Small intestine (tissue), 7 donors: ENCODE results near the gene NOSTRIN. TPM values are rescaled to one million over a fixed set of nuclear protein-coding genes. Genes with fewer than 3 reads are reported as not detected.
"Not testable (repeated sequence)": the region's sequence is repeated elsewhere in the genome, so short reads cannot be mapped to it uniquely, and the experiment has no call there.

Experiments used
- DNase-seq, 2 donors: peaks; one replicate each; pipeline versions ENCODE4 v3.0.0 to v3.0.0-alpha.2; 2013
- FAIRE-seq: peaks from 2 replicates; lab custom pipeline; 2012; peaks lifted over from hg19 to GRCh38; lab: Jason Lieb, UNC
- H3K27ac ChIP-seq, 3 donors: one replicate each; pipeline ENCODE4 v1.5.1; 2013; ENCODE audit warnings: low read length in 2 of 3, mild to moderate bottlenecking in 2 of 3, control low read depth in 1 of 3, inconsistent platforms in 1 of 3, low read depth in 1 of 3, moderate library complexity in 1 of 3
- H3K27me3 ChIP-seq, 3 donors: one replicate each; pipeline ENCODE4 v1.6.1; 2013; ENCODE audit warnings: low read length in 3 of 3, inconsistent platforms in 1 of 3; ENCODE audit not compliant: control insufficient read depth in 3 of 3, insufficient read depth in 3 of 3
- H3K36me3 ChIP-seq, 3 donors: one replicate each; pipeline ENCODE4 v1.6.1; 2013; ENCODE audit warnings: low read length in 3 of 3, inconsistent platforms in 1 of 3, low read depth in 1 of 3, mild to moderate bottlenecking in 1 of 3, moderate library complexity in 1 of 3; ENCODE audit not compliant: control insufficient read depth in 3 of 3, insufficient read depth in 2 of 3
- H3K4me1 ChIP-seq, 3 donors: one replicate each; pipeline ENCODE4 v1.6.1; 2013; ENCODE audit warnings: low read length in 2 of 3, inconsistent platforms in 1 of 3, low read depth in 1 of 3, mild to moderate bottlenecking in 1 of 3, moderate library complexity in 1 of 3; ENCODE audit not compliant: control insufficient read depth in 3 of 3, insufficient read depth in 2 of 3
- H3K4me3 ChIP-seq, 3 donors: one replicate each; pipeline ENCODE4 v1.5.1; 2013; ENCODE audit warnings: low read length in 3 of 3, control low read depth in 1 of 3, inconsistent platforms in 1 of 3, low read depth in 1 of 3, mild to moderate bottlenecking in 1 of 3, moderate library complexity in 1 of 3
- H3K9me3 ChIP-seq, 2 donors: one replicate each; pipeline ENCODE4 v1.6.1; 2013; ENCODE audit warnings: low read depth in 1 of 2, low read length in 1 of 2; ENCODE audit not compliant: control insufficient read depth in 2 of 2, insufficient read depth in 1 of 2
- WGBS, 3 donors: extraction: QIAGEN DNeasy Blood & Tissue Kit; methylation state at CpG; one replicate each; pipeline ENCODE4 v1.1.7; 2013; 5-methylcytosine and 5-hydroxymethylcytosine counted together
- polyA plus RNA-seq, 4 donors: library from polyadenylated mRNA; stranded (reverse) in 3 of 4; unstranded in 1 of 4; fragments of 200-250 nt in 3 of 4; fragments of 120-200 nt in 1 of 4; gene quantifications; one replicate each; pipeline versions ENCODE4 v1.2.1 to v1.2.3, GENCODE V29; 2013
- donor health status: healthy with polysubstance abuse.
- donor health status: control.
- donor health status: control.
- donor health status: Bipolar disorder and iron deficiency.
- donor health status: healthy.

The NOSTRIN gene
- polyA plus RNA-seq, 4 donors: 14.0 to 43.8 (median 36.9) TPM

GRCh38 chr2:168768357-168768756, 34.1 kb upstream of the NOSTRIN start:
- not testable (repeated sequence) for H3K4me3 ChIP-seq, H3K27ac ChIP-seq, H3K9me3 ChIP-seq, H3K27me3 ChIP-seq, DNase-seq, FAIRE-seq
- Histone ChIP-seq H3K4me1 (peaks cover 0 to 15% (median 4%) of the 10 kb centered on the region in 3 donors), H3K36me3 (peaks cover 0 to 11% (median 9%) of the 10 kb centered on the region in 3 donors)
- 86 to 91% (median 90%) methylated on average over 6 of the region's 6 CpGs for WGBS, 3 donors

GRCh38 chr2:168770796-168771195, 31.6 kb upstream of the NOSTRIN start:
- WGBS, 3 donors: 64 to 80% (median 72%) methylated on average over 2 of the region's 2 CpGs
- peaks cover 0 to 9% (median 0%) of the 10 kb centered on the region in 3 donors for H3K4me1 ChIP-seq
- H3K36me3 ChIP-seq: peaks cover 0 to 11% (median 9%) of the 10 kb centered on the region in 3 donors
- H3K27me3 ChIP-seq: no peaks in the 10 kb centered on the region
- H3K4me3 ChIP-seq: no peak overlapping the region
- DNase-seq: no peak
- peaks cover 0 to under 1% of the 10 kb centered on the region in 2 donors for H3K9me3 ChIP-seq
- FAIRE-seq: no peak
- no peak overlapping the region for H3K27ac ChIP-seq

GRCh38 chr2:168772704-168773103, 29.7 kb upstream of the NOSTRIN start:
- Histone ChIP-seq H3K9me3 (peaks cover 0 to 12% of the 10 kb centered on the region in 2 donors), H3K4me3 (no peak overlapping the region), H3K4me1 (no peaks in the 10 kb centered on the region), H3K36me3 (peaks cover 0 to 5% (median 3%) of the 10 kb centered on the region in 3 donors), H3K27ac (no peak overlapping the region), H3K27me3 (no peaks in the 10 kb centered on the region)
- DNase-seq (no peak), FAIRE-seq (no peak)
- 97 to 99% (median 98%) methylated on average over 1 of the region's 1 CpG for WGBS, 3 donors

GRCh38 chr2:168773128-168773527, 29.3 kb upstream of the NOSTRIN start:
- no peak overlapping the region for H3K27ac ChIP-seq
- WGBS, 3 donors: 76 to 87% (median 80%) methylated on average over 2 of the region's 2 CpGs
- H3K27me3 ChIP-seq: no peaks in the 10 kb centered on the region
- H3K4me1 ChIP-seq: no peaks in the 10 kb centered on the region
- no peak overlapping the region for H3K4me3 ChIP-seq
- no peak for FAIRE-seq
- H3K36me3 ChIP-seq: peaks cover 0 to 4% (median 3%) of the 10 kb centered on the region in 3 donors
- no peak for DNase-seq
- H3K9me3 ChIP-seq: peaks cover 0 to 12% of the 10 kb centered on the region in 2 donors

GRCh38 chr2:168773719-168774521, 28.5 kb upstream of the NOSTRIN start:
- no peak for FAIRE-seq
- Histone ChIP-seq H3K4me1 (no peaks in the 10 kb centered on the region), H3K36me3 (peaks cover 0 to 3% (median 0%) of the 10 kb centered on the region in 3 donors), H3K27me3 (no peaks in the 10 kb centered on the region), H3K4me3 (no peak overlapping the region), H3K9me3 (peaks cover 0 to 12% of the 10 kb centered on the region in 2 donors), H3K27ac (no peak overlapping the region)
- 58 to 64% (median 59%) methylated on average over 9 of the region's 9 CpGs for WGBS, 3 donors
- DNase-seq: peak; percentile 64 to 66

- H3K27ac ChIP-seq: no peak overlapping the region
- H3K9me3 ChIP-seq: peaks cover 0 to 12% of the 10 kb centered on the region in 2 donors
- DNase-seq (no peak), FAIRE-seq (no peak)
- H3K4me3 ChIP-seq: no peak overlapping the region
- 0% methylated on average over 1 of the region's 1 CpG for whole genome bisulfite sequencing, 3 donors
- H3K27me3 ChIP-seq: no peaks in the 10 kb centered on the region
- H3K4me1 ChIP-seq: peaks cover 0 to 2% (median 0%) of the 10 kb centered on the region in 3 donors
- no peaks in the 10 kb centered on the region for H3K36me3 ChIP-seq
Observed at GRCh38 chr2:168775837-168776236, 26.6 kb upstream of the NOSTRIN start.

- Histone ChIP-seq H3K4me1 (peaks cover 0 to 4% (median 0%) of the 10 kb centered on the region in 3 donors), H3K27me3 (no peaks in the 10 kb centered on the region), H3K27ac (no peak overlapping the region), H3K36me3 (no peaks in the 10 kb centered on the region), H3K4me3 (no peak overlapping the region), H3K9me3 (peaks cover 0 to 12% of the 10 kb centered on the region in 2 donors)
- FAIRE-seq: no peak
- 67 to 79% (median 68%) methylated on average over 1 of the region's 1 CpG for WGBS, 3 donors
- DNase-seq: no peak
Observed at GRCh38 chr2:168780669-168781071, 21.8 kb upstream of the NOSTRIN start.

GRCh38 chr2:168781191-168781817, 21.1 kb upstream of the NOSTRIN start:
- FAIRE-seq (no peak), DNase-seq (no peak)
- Histone ChIP-seq H3K9me3 (peaks cover 0 to 7% of the 10 kb centered on the region in 2 donors), H3K27ac (no peak overlapping the region), H3K36me3 (no peaks in the 10 kb centered on the region), H3K4me3 (no peak overlapping the region), H3K4me1 (peaks cover 0 to 4% (median 0%) of the 10 kb centered on the region in 3 donors), H3K27me3 (no peaks in the 10 kb centered on the region)
- 40 to 64% (median 55%) methylated on average over 2 of the region's 2 CpGs for WGBS, 3 donors
